GM21390 (cell line): ENCODE results near the gene FLCN.
"Not testable (repeated sequence)": the region's sequence is repeated elsewhere in the genome, so short reads cannot be mapped to it uniquely, and the experiment has no call there.

Experiments used
- ATAC-seq: cut with Tn5 transposase; IDR thresholded peaks from one replicate; pipeline ENCODE4 v1.9.1; 2021; ENCODE audit not compliant: unreplicated experiment

The FLCN gene

GRCh38 chr17:17237026-17237799, at the start of gene FLCN:
Gene FLCN (minus strand): TSS chr17:17237168. CDS start chr17:17228137, 9,031 bp downstream.
- peak; percentile 76 for ATAC-seq

GRCh38 chr17:17285951-17286350, 49.0 kb upstream of the FLCN start:
- ATAC-seq = no peak

GRCh38 chr17:17280613-17281549, 43.9 kb upstream of the FLCN start, which contains the start of gene COPS3:
Gene COPS3 (minus strand): TSS chr17:17281246. CDS start chr17:17281186, 60 bp downstream.
- peak; percentile 87 for ATAC-seq

- ATAC-seq = no peak
Observed at GRCh38 chr17:17279316-17279715, 42.3 kb upstream of the FLCN start.

- ATAC-seq = not testable (repeated sequence)
Observed at GRCh38 chr17:17277431-17277830, 40.5 kb upstream of the FLCN start.

GRCh38 chr17:17275971-17276370, 39.0 kb upstream of the FLCN start:
- ATAC-seq = no peak

GRCh38 chr17:17269926-17270773, 33.2 kb upstream of the FLCN start:
- no peak for ATAC-seq

GRCh38 chr17:17264430-17264829, 27.5 kb upstream of the FLCN start:
- ATAC-seq = no peak

GRCh38 chr17:17258998-17259397, 22.0 kb upstream of the FLCN start:
- no peak for ATAC-seq

GRCh38 chr17:17258011-17258410, 21.0 kb upstream of the FLCN start:
- ATAC-seq = no peak

GRCh38 chr17:17256316-17256715, 19.3 kb upstream of the FLCN start:
- ATAC-seq = no peak

- not testable (repeated sequence) for ATAC-seq
Observed at GRCh38 chr17:17255689-17256088, 18.7 kb upstream of the FLCN start.

- ATAC-seq = no peak
Observed at GRCh38 chr17:17254036-17254435, 17.1 kb upstream of the FLCN start.

GRCh38 chr17:17253406-17253805, 16.4 kb upstream of the FLCN start:
- no peak for ATAC-seq

GRCh38 chr17:17252149-17252661, 15.2 kb upstream of the FLCN start:
- ATAC-seq = no peak

- no peak for ATAC-seq
Observed at GRCh38 chr17:17246879-17247278, 9.9 kb upstream of the FLCN start.

- ATAC-seq = no peak
Observed at GRCh38 chr17:17243163-17243562, 6.2 kb upstream of the FLCN start.

GRCh38 chr17:17242246-17242645, 5.3 kb upstream of the FLCN start:
- ATAC-seq = no peak

- no peak for ATAC-seq
Observed at GRCh38 chr17:17241656-17242055, 4.7 kb upstream of the FLCN start.

GRCh38 chr17:17239832-17240231, 2.9 kb upstream of the FLCN start:
- no peak for ATAC-seq
